Thyroid gland (tissue), 4 donors: ENCODE measurements around the gene FBH1. TPM values are rescaled to one million over a fixed set of nuclear protein-coding genes. Genes with fewer than 3 reads are reported as not detected.
"Not testable (repeated sequence)": the region's sequence is repeated elsewhere in the genome, so short reads cannot be mapped to it uniquely, and the experiment has no call there.

Experiments used
- DNase-seq, 2 donors: peaks; one replicate each; pipeline ENCODE4 v3.0.0-alpha.2; 2019
- H3K27ac ChIP-seq, 3 donors: fragments of 200-600 bp; sonication (generic); 1 replicate in 2 of 3; 2 replicates in 1 of 3; pipeline ENCODE4 v1.5.1; 2016 to 2019; ENCODE audit warnings: mild to moderate bottlenecking in 1 of 3, moderate library complexity in 1 of 3
- H3K27me3 ChIP-seq: fragments of 200-600 bp; sonication (generic); one replicate; pipeline ENCODE4 v1.5.1; 2019
- H3K36me3 ChIP-seq, 2 donors: fragments of 200-600 bp; sonication (generic); one replicate each; pipeline ENCODE4 v1.5.1; 2016 to 2019
- H3K4me1 ChIP-seq, 2 donors: fragments of 200-600 bp; sonication (generic); one replicate each; pipeline ENCODE4 v1.5.1; 2017 to 2019
- H3K4me3 ChIP-seq, 3 donors: fragments of 200-600 bp; sonication (generic); replicated peaks in 1 of 3; 1 replicate in 2 of 3; 2 replicates in 1 of 3; pipeline ENCODE4 v1.5.1; 2016; ENCODE audit warnings: mild to moderate bottlenecking in 1 of 3
- H3K9me3 ChIP-seq: fragments of 200-600 bp; sonication (generic); one replicate; pipeline ENCODE4 v1.5.1; 2017
- POLR2A ChIP-seq, 2 donors: fragments of 450-650 bp; IDR thresholded peaks; one replicate each; pipeline ENCODE4 v1.6.1; 2017; ENCODE audit warnings: antibody characterized with exemption in 2 of 2, mild to moderate bottlenecking in 2 of 2, moderate library complexity in 1 of 2
- WGBS, 2 donors: methylation state at CpG; one replicate each; pipeline ENCODE4 v1.1.5; 2017; 5-methylcytosine and 5-hydroxymethylcytosine counted together
- intact Hi-C: fragments of 100-400 bp; cut with DNase I; formaldehyde crosslinking; loops from one replicate; pipeline ENCODE4 v1.15.1; 2023
- total RNA-seq, 4 donors: library from RNA; depleted of rRNA; stranded (reverse); fragments of >200 nt; gene quantifications; one replicate each; pipeline ENCODE4 v1.2.3, GENCODE V29; 2016
- TF ChIP-seq, protein P1 (sequence below), 6 experiments: fragments of 200-600 bp in 3 of 6; fragments of 450-650 bp in 3 of 6; sonication (generic) in 3 of 6; IDR thresholded peaks; one replicate each; pipeline ENCODE4 v1.5.1; 2016 to 2019; ENCODE audit warnings: antibody characterized with exemption in 6 of 6, mild to moderate bottlenecking in 2 of 6, inconsistent platforms in 1 of 6, moderate library complexity in 1 of 6

The FBH1 gene
- total RNA-seq, 4 donors from 2014 or later, result 88.3 to 100 (median 94.8) TPM

DNA sequence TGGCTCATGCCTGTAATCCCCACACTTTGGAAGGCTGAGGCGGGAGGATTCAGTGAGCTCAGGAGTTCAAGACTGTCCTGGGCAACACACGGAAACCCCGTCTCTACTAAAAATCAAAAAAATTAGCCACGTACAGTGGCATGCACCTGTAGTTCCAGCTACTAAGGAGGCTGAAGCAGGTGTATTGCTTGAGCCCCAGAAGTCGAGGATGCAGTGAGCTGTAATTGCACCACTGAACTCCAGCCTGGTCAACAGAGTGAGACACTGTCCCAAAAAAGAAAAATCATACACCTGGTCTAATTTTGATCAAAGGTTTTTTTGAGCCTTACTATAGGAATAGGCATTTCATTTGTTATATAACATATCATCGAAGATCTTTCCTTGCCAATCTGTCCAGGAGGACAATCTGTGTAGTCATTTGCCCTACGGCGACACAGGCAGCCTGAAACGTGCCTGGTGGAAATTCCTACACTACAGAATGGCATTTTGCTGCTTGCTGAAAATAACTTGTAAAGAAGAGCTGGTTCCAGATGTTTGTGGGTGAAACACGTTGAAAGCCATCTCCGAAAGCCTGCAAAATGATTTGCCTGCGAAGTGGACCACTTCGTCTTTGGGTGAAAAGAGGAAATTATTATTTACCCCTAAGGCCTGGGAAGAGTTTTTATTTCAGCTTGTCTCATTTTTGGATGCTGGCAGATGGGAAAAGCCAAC, 45.5 kb upstream of the FBH1 start:
- DNase-seq, result no peak
- TF ChIP-seq POLR2A (IDR thresholded peaks at IDR 0.05), result no peak
- WGBS, 2 donors, result 78 to 82% methylated on average over 13 of the region's 13 CpGs
- Histone ChIP-seq H3K36me3 (no peaks in the 10 kb centered on the region), H3K9me3 (no peaks in the 10 kb centered on the region), H3K27ac (no peak overlapping the region), H3K27me3 (no peaks in the 10 kb centered on the region), H3K4me1 (no peaks in the 10 kb centered on the region), H3K4me3 (no peak overlapping the region)
- intact Hi-C loops, result no loop called here

DNA sequence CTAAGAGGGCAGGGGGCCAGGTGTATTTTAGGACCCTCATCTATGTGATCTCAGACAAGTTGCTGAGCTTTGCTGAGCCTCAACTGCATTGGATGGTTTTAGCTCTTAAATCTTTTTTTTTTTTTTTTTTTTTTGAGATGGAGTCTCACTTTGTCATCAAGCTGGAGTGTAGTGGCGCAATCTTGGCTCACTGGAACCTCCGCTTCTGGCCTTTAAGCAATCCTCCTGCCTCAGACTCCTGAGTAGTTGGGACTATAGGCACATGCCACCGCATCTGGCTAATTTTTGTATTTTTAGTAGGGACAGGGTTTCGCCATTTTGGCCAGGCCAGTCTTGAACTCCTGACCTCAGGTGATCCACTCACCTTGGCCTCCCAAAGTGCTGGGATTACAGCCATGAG, 43.4 kb upstream of the FBH1 start:
- H3K36me3 ChIP-seq, intact Hi-C loops, H3K4me1 ChIP-seq, H3K27ac ChIP-seq, H3K9me3 ChIP-seq, H3K4me3 ChIP-seq, DNase-seq, H3K27me3 ChIP-seq: not testable (repeated sequence)
- 94 to 98% methylated on average over 4 of the region's 4 CpGs for WGBS, 2 donors

DNA sequence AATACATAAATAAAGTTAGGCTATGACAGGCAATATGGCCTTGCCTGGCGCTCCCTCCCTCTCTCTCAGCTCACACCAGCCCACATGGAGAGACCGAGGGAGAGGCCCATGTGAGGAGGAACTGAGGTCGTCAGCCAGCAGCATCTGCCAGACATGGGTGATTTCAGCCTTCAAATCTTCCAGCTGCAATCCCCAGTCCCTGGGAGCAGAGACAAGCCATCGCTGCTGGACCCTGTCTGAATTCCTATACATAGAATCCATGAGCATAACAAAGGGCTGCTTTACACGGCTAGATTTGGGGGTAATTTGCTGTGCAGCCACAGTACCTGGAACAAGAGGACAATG, 35.9 kb upstream of the FBH1 start:
- no peaks in the 10 kb centered on the region for H3K36me3 ChIP-seq
- WGBS, 2 donors, result 78 to 84% methylated on average over 5 of the region's 5 CpGs
- intact Hi-C loops, result no loop called here

DNA sequence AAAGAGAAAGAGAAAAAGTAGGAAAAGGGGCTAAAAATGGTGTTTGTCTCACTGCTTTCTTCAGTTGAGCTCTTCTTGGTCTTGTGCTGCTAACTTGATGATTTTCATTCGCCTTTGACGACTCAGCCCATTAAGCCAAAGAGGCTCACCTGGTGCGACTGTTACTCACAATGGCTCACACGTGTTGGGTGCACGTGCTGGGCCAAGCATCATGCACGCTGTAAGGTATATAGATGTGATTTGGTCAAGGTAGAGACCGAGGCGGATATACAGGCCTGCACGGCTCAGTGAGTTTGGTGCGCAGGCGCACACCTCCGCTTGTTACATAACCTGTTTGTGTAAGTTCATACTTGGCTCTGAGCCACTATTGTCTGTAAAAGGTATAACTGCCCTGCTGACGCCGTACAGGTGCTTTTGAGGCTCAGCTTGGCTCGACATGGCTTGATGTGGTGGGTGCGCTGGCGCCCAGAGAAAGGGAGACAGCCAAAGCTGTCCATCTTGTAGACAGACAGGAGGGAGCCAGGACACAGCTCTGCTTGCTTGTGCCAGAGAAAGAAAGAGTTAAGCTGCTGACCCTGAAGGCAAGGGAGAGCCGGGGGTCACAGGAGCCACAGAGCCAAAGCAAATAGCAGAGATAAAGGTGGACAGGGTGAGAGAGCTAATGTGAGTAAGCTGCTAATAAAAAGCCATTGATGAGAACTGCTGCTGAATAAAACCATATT, 33.9 kb upstream of the FBH1 start:
- Histone ChIP-seq H3K27ac (no peak overlapping the region), H3K36me3 (no peaks in the 10 kb centered on the region), H3K27me3 (no peaks in the 10 kb centered on the region), H3K9me3 (no peaks in the 10 kb centered on the region), H3K4me1 (no peaks in the 10 kb centered on the region), H3K4me3 (no peak overlapping the region)
- intact Hi-C loops, result no loop called here
- no peak for TF ChIP-seq POLR2A (IDR thresholded peaks at IDR 0.05)
- TF ChIP-seq, protein P1, sequence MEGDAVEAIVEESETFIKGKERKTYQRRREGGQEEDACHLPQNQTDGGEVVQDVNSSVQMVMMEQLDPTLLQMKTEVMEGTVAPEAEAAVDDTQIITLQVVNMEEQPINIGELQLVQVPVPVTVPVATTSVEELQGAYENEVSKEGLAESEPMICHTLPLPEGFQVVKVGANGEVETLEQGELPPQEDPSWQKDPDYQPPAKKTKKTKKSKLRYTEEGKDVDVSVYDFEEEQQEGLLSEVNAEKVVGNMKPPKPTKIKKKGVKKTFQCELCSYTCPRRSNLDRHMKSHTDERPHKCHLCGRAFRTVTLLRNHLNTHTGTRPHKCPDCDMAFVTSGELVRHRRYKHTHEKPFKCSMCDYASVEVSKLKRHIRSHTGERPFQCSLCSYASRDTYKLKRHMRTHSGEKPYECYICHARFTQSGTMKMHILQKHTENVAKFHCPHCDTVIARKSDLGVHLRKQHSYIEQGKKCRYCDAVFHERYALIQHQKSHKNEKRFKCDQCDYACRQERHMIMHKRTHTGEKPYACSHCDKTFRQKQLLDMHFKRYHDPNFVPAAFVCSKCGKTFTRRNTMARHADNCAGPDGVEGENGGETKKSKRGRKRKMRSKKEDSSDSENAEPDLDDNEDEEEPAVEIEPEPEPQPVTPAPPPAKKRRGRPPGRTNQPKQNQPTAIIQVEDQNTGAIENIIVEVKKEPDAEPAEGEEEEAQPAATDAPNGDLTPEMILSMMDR (IDR thresholded peaks at IDR 0.05), result no peak
- no peak for DNase-seq
- 72 to 88% methylated on average over 17 to 18 of the region's 18 CpGs for WGBS, 2 donors

More for the DNA sequence above, 35.9 kb upstream of the FBH1 start:
- DNase-seq, result no peak
- no peaks in the 10 kb centered on the region for H3K27me3 ChIP-seq
- H3K4me3 ChIP-seq, result no peak overlapping the region
- TF ChIP-seq, protein P1 (IDR thresholded peaks at IDR 0.05), result no peak
- no peak for TF ChIP-seq POLR2A (IDR thresholded peaks at IDR 0.05)
- no peaks in the 10 kb centered on the region for H3K4me1 ChIP-seq
- no peak overlapping the region for H3K27ac ChIP-seq
- no peaks in the 10 kb centered on the region for H3K9me3 ChIP-seq

DNA sequence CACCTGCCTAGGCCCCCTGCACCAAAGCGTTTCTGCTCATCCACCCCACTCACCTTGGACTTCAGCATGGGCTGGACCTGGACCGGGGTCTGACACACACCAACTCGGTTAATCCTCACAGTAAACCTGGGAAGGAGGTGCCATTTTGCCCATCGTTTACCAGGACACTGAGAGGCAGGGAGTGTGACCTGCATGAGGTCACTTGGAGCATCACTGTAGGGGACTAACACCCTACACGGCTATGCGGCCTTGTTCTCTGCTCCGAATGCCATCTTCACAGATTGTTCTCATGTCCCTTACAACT, 33.4 kb upstream of the FBH1 start:
- no peak for DNase-seq
- no peaks in the 10 kb centered on the region for H3K36me3 ChIP-seq
- no peaks in the 10 kb centered on the region for H3K27me3 ChIP-seq
- WGBS, 2 donors, result 62 to 77% methylated on average over 7 of the region's 7 CpGs
- intact Hi-C loops, result no loop called here
- no peaks in the 10 kb centered on the region for H3K4me1 ChIP-seq
- H3K27ac ChIP-seq, result no peak overlapping the region
- TF ChIP-seq, protein P1 (IDR thresholded peaks at IDR 0.05), result no peak
- TF ChIP-seq POLR2A (IDR thresholded peaks at IDR 0.05), result no peak
- no peak overlapping the region for H3K4me3 ChIP-seq
- H3K9me3 ChIP-seq, result no peaks in the 10 kb centered on the region

DNA sequence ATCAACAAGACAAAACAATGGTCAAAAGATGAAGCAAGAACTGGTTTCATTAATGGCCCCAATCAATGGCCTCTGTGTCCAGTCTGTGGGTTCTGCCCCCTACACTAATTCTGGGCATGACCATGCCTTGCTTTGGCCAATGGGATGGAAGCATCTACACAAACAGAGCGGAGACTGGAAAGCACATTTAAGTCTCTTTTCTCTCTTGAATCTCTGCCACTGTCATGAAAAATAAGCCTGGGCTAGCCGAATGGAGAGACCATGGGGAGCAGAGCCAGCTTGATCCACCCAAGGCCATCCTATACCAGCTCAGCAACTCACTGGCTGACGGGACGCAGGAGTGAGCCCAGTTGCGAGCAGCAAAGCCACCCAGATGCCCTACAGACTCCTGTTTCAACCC, 31.2 kb upstream of the FBH1 start:
- no peak for TF ChIP-seq POLR2A (IDR thresholded peaks at IDR 0.05)
- TF ChIP-seq, protein P1 (IDR thresholded peaks at IDR 0.05), result no peak
- Histone ChIP-seq H3K9me3 (no peaks in the 10 kb centered on the region), H3K36me3 (no peaks in the 10 kb centered on the region), H3K4me3 (no peak overlapping the region), H3K27ac (no peak overlapping the region), H3K27me3 (no peaks in the 10 kb centered on the region), H3K4me1 (no peaks in the 10 kb centered on the region)
- 92 to 94% methylated on average over 5 of the region's 5 CpGs for WGBS, 2 donors
- no peak for DNase-seq
- intact Hi-C loops, result no loop called here
